Memory B cell (primary cell): ENCODE data around the gene SRP14.
A peak's percentile ranks its signal among the peaks of the same experiment; 100 is the strongest.

Experiments
- ATAC-seq: fragments of 150-1000 bp; cut with Tn5 transposase; 2 replicates; pipeline ENCODE4 v1.10.0; 2021; ENCODE audit warnings: low read depth, mild to moderate bottlenecking, moderate library complexity
- DNase-seq, 2 donors: peaks; one replicate each; pipeline ENCODE4 v3.0.0; 2022; ENCODE audit warnings: low spot score in 2 of 2
- H3K27ac Mint-ChIP-seq: one replicate; pipeline ENCODE4 v1.8.0; 2022; ENCODE audit warnings: mild to moderate bottlenecking, moderate library complexity, mixed read lengths
- H3K27me3 Mint-ChIP-seq: one replicate; pipeline ENCODE4 v1.8.0; 2022; ENCODE audit warnings: mixed read lengths
- H3K36me3 Mint-ChIP-seq: one replicate; pipeline ENCODE4 v1.8.0; 2022; ENCODE audit warnings: mild to moderate bottlenecking, mixed read lengths
- H3K4me1 Mint-ChIP-seq: one replicate; pipeline ENCODE4 v1.8.0; 2022; ENCODE audit warnings: mixed read lengths
- H3K4me3 Mint-ChIP-seq: one replicate; pipeline ENCODE4 v1.8.0; 2022; ENCODE audit warnings: mild to moderate bottlenecking, moderate library complexity, mixed read lengths
- H3K9me3 Mint-ChIP-seq: one replicate; pipeline ENCODE4 v1.8.0; 2022; ENCODE audit warnings: mixed read lengths

SRP14 gene

DNA sequence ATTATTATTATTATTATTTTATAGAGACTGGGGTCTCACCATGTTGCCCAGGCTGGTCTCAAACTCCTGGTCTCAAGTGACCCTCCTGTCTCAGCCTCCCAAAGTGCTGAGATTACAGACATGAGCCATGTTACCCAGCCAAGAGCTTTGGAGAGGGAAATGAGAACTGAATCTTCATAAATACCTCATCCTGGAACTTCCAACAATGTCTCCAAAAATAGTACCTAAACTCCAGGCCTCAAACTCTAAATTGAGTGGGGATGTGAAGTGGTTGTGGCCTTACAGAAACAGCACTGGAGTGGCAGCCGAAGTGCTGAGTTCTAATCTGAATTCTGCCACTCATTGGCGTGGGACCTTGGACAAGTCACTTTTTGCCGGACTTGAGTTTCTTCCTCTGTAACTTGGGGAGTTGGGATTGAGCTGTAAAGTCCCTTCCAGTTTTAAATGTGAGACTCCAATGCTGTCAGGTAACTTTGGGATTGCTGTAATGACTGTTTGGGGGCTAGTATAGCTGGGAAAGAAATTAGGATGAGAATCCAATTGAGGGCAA, 10.0 kb upstream of the SRP14 start:
- Mint-ChIP-seq H3K4me1 (peaks cover 67% of the 10 kb centered on the region), H3K9me3 (no peaks in the 10 kb centered on the region), H3K27ac (peak overlapping the region; percentile 88), H3K4me3 (no peak overlapping the region), H3K36me3 (no peaks in the 10 kb centered on the region), H3K27me3 (peaks cover 2% of the 10 kb centered on the region)
- DNase-seq: no peak
- ATAC-seq: no peak

DNA sequence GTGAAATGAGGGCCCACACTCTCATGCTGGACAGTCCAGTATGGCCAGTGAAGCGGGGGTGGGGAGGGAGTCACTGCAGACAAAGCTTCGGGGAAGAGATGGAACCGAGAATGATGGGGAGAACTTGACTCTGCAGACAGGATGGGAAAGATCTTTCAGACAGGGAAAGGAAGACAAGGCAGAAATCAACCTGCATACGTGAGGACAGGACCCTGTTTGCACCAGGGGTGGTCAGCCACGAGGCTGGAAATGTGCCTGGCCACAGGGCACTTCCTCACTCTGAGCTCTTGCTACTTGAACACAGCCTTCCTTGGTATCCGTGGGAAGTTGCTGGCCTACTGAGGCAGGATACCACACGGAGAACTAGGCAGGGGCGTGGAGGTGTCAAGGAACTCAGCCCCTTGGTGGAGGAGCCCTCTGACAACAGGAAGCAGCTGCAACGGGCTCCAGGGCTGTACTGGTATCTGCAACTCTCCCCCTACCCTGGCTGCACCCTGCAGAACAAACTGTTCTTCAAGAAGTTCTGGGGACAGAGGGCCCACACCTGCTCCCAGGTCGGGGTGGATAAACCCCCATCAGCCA, 9.3 kb upstream of the SRP14 start:
- peak overlapping the region; percentile 49 for H3K4me3 Mint-ChIP-seq
- DNase-seq: no peak
- peaks cover 62% of the 10 kb centered on the region for H3K4me1 Mint-ChIP-seq
- peaks cover 2% of the 10 kb centered on the region for H3K27me3 Mint-ChIP-seq
- no peaks in the 10 kb centered on the region for H3K36me3 Mint-ChIP-seq
- H3K27ac Mint-ChIP-seq: peak overlapping the region; percentile 88
- H3K9me3 Mint-ChIP-seq: no peaks in the 10 kb centered on the region
- ATAC-seq: peak; percentile 31

- peak; percentile 20 for ATAC-seq
- H3K9me3 Mint-ChIP-seq: no peaks in the 10 kb centered on the region
- H3K27me3 Mint-ChIP-seq: peaks cover 2% of the 10 kb centered on the region
- no peaks in the 10 kb centered on the region for H3K36me3 Mint-ChIP-seq
- H3K4me1 Mint-ChIP-seq: peaks cover 58% of the 10 kb centered on the region
- H3K4me3 Mint-ChIP-seq: peak overlapping the region; percentile 45
- no peak for DNase-seq
- peak overlapping the region; percentile 88 for H3K27ac Mint-ChIP-seq
These were observed 8.6 kb upstream of the SRP14 start for GRCh38 chr15:40047415-40048210.

DNA sequence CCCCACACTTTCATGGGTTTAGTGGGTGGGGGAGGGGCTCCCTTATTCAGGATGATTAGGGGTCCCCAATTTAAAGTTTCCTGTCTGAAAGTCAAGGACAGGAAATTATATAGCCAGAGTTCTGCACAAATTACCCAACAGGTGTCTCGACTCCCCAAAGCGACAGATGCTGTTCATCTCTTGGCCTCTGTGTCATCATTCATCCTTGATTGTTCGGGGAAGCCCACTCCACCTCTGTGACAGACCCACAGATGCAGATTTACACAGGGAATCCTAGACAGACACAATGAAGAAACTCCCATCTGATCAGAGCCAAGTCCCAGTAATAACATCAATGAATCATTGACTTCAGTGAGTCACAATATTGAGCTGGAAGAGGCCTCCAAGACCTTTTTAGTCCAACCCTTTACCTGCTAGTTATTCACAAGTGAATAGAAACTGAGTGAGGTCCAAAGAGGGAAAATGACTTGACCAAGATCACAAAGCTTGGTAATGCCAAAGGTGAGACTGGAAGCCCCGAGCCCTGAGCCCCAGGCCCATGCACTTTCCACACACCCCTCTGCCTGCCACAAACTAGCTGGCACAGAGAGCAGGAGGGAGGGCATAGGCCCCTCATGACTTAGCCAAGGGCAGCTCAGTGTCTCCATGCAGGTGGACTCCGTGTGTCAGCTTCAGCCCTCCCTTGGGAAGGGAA, 7.9 kb upstream of the SRP14 start:
- Mint-ChIP-seq H3K36me3 (no peaks in the 10 kb centered on the region), H3K4me1 (peaks cover 55% of the 10 kb centered on the region), H3K27me3 (peaks cover 2% of the 10 kb centered on the region), H3K9me3 (no peaks in the 10 kb centered on the region), H3K4me3 (no peak overlapping the region), H3K27ac (no peak overlapping the region)
- ATAC-seq: no peak
- no peak for DNase-seq

DNA sequence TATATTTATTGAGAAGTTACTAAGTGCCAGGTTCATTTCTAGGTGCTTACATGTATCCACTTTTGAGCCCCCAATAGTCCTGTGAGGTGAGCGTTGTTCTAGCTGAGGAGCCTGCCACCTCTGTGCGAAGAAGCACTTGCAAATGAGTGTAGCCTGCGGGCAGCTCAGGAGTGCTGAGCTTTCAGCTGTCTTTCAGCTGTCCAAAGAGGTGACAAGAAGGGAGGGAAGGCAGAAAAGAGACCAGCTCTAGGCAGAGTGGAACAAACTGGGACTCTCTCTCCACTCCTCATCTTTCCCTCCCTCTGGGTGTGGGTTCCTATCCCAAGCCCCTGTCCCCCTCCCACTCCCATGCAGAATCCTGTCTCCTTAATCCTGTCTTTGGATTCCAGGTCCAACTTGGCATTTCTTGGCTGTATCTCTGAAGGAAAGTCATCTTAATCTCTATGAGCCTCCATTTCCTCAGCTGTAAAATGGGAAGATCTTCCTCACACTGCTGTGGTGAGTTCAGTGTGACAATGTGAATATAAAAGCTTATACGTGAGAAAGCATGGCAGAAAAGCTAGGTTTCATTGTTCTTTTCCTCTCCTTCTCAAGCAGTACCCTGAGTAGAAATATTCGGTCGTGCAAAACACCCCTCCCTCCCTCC, 6.7 kb upstream of the SRP14 start:
- Mint-ChIP-seq H3K4me1 (peaks cover 51% of the 10 kb centered on the region), H3K27ac (peak overlapping the region; percentile 90), H3K9me3 (no peaks in the 10 kb centered on the region), H3K36me3 (no peaks in the 10 kb centered on the region), H3K27me3 (peaks cover under 1% of the 10 kb centered on the region), H3K4me3 (peak overlapping the region; percentile 55)
- peak; percentile 21 for ATAC-seq
- DNase-seq: no peak

DNA sequence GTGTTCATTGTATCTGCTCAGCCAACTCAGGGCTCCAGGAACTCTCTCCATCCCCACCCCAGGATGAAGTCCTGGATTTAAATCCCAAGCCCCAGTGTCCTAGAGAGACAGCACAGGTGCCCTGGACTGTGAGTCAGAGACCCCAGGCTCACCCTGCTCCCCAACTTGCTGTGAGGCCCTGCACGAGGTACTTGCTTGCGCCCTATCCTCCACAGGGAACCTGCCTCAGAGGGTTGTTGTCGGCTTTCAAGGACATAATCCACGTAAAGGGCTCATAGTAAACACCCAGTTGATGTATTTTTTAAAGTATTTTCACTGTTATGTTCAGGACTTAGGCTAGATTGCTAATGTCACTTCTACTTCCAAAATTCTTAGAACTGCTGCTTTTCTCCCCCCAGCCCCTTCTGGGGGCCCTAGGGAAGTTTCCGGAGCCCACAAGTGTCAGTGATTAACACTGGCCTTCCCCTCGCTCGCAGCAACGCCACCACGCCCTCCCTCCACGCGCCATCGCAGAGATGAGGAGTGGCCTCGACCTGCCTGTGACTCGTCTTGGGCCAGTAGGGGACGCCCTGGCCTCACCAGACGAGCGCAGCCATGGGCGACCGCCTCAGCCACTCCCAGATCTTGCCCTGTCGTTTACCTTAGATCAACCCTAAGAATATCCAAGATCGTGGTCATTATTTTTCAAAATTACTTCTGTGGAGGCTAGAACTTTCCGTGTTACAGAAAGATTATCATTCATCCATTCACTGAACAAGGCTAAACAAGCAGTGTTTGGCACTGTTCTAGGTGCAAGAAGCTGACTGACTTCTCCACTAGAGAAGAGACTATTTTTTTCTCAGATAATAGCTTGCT, 6.0 kb upstream of the SRP14 start:
- peak overlapping the region; percentile 55 for H3K4me3 Mint-ChIP-seq
- H3K9me3 Mint-ChIP-seq: no peaks in the 10 kb centered on the region
- peak overlapping the region; percentile 90 for H3K27ac Mint-ChIP-seq
- DNase-seq (peak; percentile 82 to 88), ATAC-seq (peak; percentile 93)
- H3K36me3 Mint-ChIP-seq: no peaks in the 10 kb centered on the region
- H3K4me1 Mint-ChIP-seq: peaks cover 49% of the 10 kb centered on the region
- no peaks in the 10 kb centered on the region for H3K27me3 Mint-ChIP-seq

- peaks cover 44% of the 10 kb centered on the region for H3K4me1 Mint-ChIP-seq
These were observed 5.1 kb upstream of the SRP14 start for GRCh38 chr15:40043927-40044716.

DNA sequence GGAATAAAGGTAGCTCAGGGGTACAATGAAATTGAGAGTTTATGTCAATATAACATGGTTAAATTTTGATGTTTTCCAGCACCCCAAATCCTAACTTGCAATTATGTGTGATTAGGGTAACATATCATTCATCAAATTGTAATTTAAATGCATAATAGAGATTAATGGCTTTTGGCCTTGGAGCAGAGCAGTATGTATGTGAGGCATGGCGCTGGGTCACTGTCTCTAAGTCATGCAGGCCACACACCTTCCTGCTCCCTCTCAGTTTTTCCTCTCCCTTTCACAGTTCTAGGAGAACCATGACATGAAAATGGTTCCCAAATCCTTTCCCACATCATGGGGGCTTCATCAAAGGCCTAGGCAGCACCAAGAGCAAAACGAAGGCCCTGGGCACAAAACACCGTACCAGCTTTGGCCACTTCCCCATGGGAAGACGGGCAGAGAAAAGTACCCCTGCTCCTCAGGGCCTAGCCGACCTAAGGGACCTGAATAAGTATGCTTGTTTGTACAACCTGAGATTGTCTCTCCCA, 3.9 kb upstream of the SRP14 start:
- DNase-seq (no peak), ATAC-seq (no peak)
- H3K4me3 Mint-ChIP-seq: no peak overlapping the region
- no peaks in the 10 kb centered on the region for H3K36me3 Mint-ChIP-seq
- H3K27me3 Mint-ChIP-seq: no peaks in the 10 kb centered on the region
- no peaks in the 10 kb centered on the region for H3K9me3 Mint-ChIP-seq
- peak overlapping the region; percentile 50 for H3K27ac Mint-ChIP-seq
- H3K4me1 Mint-ChIP-seq: peaks cover 37% of the 10 kb centered on the region

More at GRCh38 chr15:40043927-40044716, 5.1 kb upstream of the SRP14 start:
- no peak for ATAC-seq
- Mint-ChIP-seq H3K27me3 (no peaks in the 10 kb centered on the region), H3K4me3 (no peak overlapping the region), H3K36me3 (no peaks in the 10 kb centered on the region), H3K9me3 (no peaks in the 10 kb centered on the region), H3K27ac (peak overlapping the region; percentile 90)
- DNase-seq: no peak

GRCh38 chr15:40040770-40041169, 1.8 kb upstream of the SRP14 start:
- Mint-ChIP-seq H3K4me3 (no peak overlapping the region), H3K4me1 (peaks cover 28% of the 10 kb centered on the region), H3K27ac (no peak overlapping the region), H3K9me3 (no peaks in the 10 kb centered on the region), H3K27me3 (no peaks in the 10 kb centered on the region), H3K36me3 (peaks cover 11% of the 10 kb centered on the region)
- ATAC-seq: no peak
- DNase-seq: no peak

- Mint-ChIP-seq H3K4me1 (peaks cover 23% of the 10 kb centered on the region), H3K27ac (peak overlapping the region; percentile 72), H3K36me3 (peaks cover 11% of the 10 kb centered on the region), H3K27me3 (no peaks in the 10 kb centered on the region), H3K4me3 (peak overlapping the region; percentile 50), H3K9me3 (no peaks in the 10 kb centered on the region)
- DNase-seq (no peak), ATAC-seq (no peak)
These were observed 1.3 kb upstream of the SRP14 start for GRCh38 chr15:40040293-40040635.

- no peak for DNase-seq
- Mint-ChIP-seq H3K4me3 (peak overlapping the region; percentile 94), H3K27me3 (no peaks in the 10 kb centered on the region), H3K4me1 (peaks cover 19% of the 10 kb centered on the region), H3K27ac (peak overlapping the region; percentile 96), H3K36me3 (peaks cover 18% of the 10 kb centered on the region), H3K9me3 (no peaks in the 10 kb centered on the region)
- ATAC-seq: no peak
These were observed 725 bp downstream of the SRP14 start for GRCh38 chr15:40038275-40038637.

DNA sequence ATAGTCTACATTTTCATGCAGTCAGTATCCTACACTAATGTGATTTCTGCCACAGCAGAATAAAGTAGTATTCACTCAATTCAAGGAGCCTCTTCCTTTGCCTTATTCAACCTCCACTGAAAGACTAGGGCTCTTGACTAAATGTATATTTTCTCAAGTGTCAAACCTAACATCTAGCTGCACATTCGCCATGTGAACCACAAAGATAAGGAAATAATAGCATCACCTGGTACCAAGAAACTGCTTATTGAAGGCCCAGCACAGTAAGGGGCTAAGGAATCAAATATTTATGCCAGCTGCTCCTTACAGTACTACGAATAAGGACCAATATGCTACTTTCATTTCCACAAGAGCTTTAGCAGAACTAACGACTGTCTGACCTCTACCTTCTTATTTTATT, 1.3 kb downstream of the SRP14 start:
- H3K4me1 Mint-ChIP-seq: peaks cover 19% of the 10 kb centered on the region
- H3K4me3 Mint-ChIP-seq: peak overlapping the region; percentile 94
- DNase-seq (no peak), ATAC-seq (no peak)
- no peaks in the 10 kb centered on the region for H3K27me3 Mint-ChIP-seq
- H3K36me3 Mint-ChIP-seq: peaks cover 18% of the 10 kb centered on the region
- peak overlapping the region; percentile 96 for H3K27ac Mint-ChIP-seq
- no peaks in the 10 kb centered on the region for H3K9me3 Mint-ChIP-seq
